GM21390 (cell line): Measurements from ENCODE around the gene MRPL23.
"Not testable (repeated sequence)": the region's sequence is repeated elsewhere in the genome, so short reads cannot be mapped to it uniquely, and the experiment has no call there.

Experiments
- ATAC-seq: cut with Tn5 transposase; IDR thresholded peaks from one replicate; pipeline ENCODE4 v1.9.1; 2021; ENCODE audit not compliant: unreplicated experiment

The MRPL23 gene

DNA sequence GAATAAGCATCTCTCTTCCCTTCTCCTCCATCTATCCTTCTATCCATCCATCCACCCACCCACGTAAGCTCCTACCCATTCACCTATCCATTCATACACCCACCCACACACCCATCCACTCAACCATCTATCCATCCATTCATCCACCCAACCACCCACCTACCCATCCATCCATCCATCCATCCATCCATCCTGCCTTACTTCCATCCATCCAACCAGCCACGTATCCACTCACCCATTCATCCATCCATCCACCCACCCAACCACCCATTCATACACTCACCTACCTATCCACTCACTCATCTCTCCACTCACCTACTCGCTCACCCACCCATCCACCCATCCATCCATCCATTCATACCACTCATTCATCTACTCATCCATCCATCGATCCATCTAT is 14.5 kb upstream of the MRPL23 start:
- ATAC-seq: no peak

DNA sequence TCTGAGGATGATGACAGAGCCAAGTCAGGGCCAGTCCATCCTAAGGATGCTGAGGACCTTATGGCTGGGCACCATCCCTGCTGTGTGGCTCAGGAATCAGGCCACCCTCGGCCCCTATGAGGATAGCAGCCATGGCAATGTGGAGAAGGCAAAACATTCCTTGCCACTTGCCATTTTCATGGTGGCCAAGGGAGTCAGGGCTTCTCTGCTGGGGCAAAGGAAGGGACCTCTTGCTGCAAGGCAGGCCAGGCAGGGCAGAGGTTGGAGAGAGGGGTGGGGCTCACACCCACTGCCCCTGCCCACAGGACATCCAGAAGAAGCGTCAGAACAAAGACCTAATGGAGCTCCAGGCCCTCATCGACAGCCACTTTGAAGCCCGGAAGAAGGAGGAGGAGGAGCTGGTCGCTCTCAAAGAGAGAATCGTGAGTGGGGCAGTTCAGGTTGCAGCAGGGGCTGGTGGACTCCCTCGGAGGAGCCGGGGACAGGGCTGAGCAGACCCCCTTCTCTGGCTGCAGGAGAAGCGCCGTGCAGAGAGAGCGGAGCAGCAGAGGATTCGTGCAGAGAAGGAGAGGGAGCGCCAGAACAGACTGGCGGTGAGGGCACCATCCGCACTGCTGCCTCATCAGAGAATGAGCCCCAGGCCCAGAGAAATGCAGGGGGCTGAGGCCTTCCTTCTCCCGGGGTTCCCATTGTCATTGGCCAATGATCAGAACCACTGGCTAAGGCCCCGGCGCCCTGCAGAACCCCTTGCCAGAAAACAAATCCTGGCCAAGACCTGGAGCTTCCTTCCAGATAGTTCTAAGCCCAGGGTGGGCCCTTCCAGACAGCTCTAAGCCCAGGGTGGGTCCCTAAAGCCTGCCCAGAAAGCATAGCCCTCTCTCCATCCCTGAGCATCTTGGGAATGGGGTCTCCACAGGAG is 13.5 kb upstream of the MRPL23 start:
- ATAC-seq: no peak

DNA sequence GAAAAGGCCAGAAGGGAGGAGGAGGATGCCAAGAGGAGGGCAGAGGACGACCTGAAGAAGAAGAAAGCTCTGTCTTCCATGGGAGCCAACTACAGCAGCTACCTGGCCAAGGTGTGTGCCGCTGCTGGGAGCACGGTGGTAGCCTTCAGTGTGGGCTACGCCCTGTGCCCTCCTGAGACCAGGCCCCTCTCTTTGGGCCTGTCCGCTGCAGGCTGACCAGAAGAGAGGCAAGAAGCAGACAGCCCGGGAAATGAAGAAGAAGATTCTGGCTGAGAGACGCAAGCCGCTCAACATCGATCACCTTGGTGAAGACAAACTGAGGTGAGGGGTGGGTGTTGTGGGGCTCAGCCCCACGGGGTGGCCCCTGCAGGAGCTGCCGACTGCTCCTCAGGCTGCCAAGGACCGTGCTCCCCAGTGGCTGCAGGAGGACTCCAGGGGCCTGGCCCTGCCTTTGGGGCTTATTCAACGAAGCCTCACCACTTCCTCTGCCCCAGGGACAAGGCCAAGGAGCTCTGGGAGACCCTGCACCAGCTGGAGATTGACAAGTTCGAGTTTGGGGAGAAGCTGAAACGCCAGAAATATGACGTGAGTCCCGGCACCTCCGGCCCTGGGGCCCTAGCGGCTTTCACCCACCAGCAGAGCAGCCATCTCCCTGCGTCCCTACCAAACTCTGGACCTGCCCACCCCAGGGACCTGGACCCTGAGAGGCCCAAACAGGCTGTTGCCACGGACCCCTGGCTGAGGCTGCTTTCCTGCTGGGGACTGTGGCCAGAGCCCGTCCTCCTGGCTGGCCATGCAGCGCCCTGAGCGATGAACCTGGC is 12.6 kb upstream of the MRPL23 start:
- no peak for ATAC-seq

DNA sequence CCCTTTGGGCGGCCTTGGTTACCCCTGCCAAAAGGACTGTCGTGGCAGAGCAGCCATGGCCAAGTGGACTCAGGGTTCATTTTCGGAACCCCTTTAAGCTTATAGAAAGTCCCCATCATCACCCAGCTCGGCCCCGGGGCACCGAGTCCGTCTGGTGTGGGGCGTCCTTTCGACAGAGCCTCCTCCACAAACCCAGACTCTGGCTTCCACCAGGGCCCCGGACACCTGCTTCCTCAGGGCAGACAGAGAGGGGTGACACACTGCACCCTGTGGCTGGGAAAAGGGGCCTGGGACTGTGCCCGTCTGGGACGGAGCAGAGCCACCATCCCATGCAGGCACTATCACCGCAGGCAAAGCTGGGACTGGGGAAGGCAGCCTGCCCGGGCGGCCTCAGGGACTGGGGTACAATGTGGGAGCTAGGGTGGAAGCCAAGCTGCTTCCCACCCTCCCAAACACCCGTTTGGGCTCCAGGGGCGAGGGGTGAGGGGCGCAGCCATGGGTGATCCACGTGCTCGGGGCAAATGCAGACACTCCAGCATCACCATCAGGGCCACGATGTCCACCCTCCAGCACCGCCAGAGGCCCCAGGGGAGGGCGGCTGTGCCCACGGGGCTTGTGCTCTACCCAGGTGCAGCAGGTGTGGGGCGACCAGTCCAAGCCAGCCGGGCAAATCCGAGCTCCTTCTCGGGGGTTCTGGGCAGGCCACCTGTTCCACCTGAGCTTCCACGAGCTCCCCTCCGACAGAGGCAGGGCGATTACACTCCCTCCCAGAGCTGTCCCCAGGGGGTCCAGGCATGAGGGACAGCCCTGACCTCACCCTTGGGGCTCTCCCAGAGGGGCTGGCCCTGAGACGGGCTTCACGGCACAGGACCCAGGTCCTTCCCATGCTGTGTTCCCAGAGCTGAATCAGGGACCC is 11.7 kb upstream of the MRPL23 start:
- ATAC-seq: no peak

DNA sequence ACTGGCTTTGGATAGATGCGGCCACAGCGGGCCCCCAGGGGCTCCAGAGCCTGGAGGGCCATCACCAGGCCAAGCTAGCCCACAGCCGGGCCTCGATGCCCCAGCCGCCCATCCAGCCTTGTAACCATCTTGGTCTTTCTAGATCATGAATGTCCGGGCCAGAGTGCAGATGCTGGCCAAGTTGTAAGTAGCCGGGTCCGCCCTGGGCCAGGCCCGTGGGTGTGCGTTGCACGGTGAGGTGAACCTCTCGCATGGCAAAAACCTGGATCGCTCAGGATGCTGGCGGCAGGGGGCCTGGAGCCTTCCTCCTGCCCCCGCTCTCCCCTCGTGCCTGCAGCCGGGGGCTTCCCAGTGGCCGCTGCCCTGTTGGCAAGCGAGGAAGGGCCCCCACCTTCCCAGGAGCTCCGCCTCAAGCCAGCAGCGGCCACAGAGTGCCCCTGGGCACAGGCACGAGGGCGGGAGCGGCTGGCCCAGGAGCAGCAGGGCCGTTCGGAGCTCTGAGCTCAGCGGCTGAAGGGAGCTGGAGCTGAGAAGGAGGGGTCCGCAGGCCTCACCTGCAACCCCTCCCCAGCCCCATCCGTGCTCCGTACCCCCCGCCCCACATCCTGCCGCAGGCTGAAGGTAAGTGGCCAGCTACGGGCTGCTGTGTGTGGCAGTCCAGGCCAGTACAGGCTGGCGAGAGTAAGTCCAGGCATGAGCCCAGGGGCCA is 10.9 kb upstream of the MRPL23 start:
- ATAC-seq: no peak

DNA sequence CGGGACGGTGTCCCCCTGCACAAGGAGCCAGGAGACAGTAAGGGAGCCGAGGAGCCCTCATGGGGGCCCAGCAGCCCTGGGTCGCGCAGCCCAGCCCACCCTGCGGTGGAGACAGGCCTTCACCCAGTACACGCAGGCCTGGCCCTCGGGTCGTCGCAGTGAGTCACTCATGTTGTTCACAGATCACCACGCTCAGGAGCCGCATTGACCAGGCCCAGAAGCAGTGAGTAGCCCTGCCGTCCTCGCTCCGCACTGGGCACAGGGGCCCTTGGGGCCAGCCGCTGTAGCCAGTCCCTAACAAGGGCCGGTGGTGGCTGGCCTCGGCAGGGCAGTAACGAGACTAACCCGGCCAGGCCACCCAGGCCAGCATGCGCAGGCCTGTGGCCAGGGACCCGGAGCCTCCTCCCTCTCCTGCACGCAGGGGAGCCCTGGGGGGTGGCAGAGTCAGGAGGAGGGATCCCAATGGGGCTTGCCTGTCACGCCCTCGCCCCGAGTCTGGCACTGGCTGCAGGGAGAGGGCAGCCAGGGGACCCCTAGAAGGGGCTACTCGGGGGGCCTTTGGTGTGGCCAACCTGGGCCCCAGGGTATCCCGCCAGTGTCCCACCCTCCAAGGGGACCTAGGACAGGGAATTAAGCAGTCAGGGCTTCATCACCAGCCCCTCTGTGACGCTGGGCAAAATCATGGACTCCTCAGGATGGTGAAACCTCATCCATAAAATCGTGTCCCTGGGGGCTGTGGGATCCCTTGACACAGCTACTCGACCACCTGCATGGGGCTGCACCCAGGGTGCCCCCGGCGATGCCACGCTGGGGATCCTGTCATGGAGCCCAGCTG is 10.1 kb upstream of the MRPL23 start:
- ATAC-seq: no peak

DNA sequence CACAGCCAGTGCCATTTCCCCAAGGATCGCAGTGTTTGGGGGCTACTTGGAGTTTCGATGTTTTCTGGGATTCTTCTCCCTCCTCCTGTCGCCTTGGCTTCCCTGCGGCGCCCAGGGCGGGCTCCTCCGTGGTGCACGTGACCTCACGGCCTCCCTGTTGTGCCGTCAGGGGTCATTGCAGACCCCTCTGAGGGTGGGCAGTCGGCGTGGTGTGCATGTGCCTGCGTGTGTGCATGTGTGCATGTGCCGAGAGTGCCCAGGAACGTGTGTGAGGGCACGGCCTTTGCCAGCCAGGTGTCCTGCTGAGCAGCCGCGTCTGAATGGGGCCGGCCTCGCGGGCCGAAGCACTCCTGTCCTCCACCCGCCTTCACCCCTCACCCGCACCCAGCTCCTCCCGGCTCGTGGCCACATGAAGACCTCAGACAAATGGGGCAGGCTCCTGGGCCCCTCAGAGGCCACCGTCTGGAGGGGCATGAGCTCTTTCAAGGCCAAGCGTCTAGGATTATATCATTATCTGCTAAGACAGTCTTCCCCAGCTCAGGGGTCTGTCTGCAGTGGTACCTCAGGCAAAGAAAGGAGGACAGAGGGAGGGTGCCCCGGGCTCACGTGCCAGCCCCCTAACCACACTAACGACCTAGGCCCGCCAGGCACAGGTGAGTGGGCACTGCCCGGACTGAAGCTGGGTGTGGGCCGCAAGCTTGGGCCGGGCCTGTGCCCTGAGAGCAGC is 9.4 kb upstream of the MRPL23 start:
- ATAC-seq: no peak

DNA sequence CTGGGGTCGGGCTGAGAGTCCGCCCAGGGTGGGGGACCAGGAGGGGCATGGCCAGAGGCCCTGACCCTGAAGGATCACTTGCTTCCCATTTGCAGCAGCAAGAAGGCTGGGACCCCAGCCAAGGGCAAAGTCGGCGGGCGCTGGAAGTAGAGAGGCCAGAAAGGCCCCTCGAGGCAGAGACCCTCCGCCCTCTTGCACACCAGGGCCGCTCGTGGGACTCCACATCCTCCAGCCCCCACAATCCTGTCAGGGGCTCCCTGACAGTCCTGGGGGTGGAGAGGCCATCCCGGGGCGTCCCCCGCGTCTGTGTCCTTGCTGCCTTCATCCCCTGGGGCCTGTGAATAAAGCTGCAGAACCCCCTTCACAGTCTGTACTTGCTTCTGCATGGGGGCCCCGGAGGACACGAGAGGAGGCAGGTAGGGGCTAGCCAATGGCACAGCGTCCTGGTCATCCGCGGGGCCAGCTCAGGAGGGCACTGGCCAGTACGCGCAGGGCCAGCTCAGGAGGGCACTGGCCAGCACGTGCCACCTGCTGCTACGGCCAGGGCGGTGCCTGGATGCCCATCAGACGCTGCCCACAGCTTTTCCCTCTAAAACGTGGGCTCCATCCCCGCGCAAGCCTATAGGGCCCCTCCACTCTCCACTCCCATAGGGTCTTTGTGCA is 8.7 kb upstream of the MRPL23 start:
- ATAC-seq: no peak

DNA sequence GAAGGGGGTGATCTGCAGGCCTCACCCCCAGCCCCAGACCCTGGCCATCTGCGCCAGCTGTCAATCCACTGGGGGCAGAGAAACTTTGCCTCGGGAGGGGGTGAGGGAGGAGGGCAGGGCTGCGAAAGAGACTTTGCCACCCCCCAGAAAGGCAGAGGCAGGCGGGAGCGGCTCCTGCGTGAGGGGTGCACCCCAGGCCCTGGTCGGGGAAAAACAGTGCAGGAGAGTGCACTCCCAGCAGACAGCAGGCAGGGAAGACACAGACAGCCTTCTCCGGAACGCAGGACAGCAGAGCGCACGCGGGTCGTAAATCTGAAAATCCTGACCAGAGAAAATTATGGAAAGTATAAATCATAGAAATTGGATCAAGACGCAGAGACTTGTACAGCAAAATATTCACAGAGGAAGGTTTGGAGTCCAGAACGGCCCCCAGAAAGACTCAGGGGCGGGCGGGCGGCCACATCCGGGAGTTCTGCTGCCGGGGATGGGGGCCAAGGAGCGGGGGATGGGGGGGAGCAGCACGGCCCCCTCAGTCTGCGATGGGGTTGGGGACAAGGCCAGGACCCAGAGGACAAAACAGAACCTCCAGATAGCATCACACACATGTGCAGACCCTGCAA is 8.0 kb upstream of the MRPL23 start:
- ATAC-seq: no peak

DNA sequence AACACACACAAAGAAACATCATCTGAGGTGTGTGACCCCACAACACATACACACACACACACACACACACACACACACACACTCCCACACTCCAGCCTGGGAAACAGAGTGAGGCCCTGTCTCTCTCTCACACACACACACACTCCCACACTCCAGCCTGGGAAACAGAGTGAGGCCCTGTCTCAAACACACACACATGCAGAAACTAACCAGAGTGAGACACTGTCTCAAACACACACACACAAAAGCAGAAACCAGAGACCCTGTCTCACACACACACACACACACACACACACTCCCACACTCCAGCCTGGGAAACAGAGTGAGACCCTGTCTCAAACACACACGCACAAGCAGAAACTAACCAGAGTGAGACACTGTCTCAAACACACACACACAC is 7.3 kb upstream of the MRPL23 start:
- ATAC-seq: not testable (repeated sequence)

DNA sequence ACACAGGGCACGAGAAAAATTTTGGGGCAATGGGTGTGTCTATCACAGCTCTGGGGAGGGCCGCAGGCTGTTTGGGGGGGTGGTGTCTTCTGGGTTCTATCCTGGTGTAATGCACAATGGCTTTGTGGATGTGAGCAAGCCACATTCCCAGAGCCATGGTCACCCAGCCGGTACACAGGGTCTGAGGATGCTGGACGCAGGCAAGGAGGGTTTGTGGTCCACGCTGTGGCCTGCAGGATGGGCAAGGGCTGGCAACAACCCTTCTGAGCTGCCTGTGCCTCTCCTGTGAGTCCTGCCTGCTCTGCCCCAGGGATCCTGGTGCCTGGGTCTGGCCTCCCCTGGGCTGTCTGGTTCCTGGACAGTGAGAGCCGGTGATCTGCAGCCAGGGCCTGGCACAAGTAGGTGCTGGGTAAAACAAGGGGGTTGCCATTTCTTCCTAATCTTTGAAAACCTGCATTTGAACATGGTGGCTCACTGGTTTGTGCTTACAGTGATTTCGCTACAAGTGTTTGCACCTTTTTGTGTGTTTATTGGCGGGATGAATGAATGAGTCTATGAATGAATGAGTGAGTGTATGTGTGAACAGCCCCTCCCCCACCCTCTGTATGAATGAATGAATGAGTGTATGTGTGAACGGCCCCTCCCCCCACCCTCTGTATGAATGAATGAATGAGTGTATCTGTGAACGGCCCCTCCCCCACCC is 4.4 kb upstream of the MRPL23 start:
- no peak for ATAC-seq

DNA sequence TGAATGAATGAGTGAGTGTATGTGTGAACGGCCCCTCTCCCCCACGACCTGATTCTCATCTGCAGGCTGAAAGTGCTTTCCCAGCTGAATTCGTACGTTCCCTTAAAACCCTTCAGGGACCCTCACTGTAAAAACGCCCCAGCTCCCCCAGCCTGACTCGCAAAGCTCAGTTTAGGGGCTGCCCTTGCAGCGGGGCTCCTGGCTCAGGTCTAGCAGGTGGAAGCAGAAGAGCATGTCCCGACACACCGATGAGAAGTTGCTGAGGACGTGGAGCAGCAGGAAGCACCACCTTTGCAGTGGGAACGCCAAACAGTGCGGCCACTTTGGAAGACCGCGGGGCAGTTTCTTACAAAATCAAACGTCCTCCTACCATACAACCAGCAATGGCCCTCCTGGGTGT is 3.6 kb upstream of the MRPL23 start:
- no peak for ATAC-seq

DNA sequence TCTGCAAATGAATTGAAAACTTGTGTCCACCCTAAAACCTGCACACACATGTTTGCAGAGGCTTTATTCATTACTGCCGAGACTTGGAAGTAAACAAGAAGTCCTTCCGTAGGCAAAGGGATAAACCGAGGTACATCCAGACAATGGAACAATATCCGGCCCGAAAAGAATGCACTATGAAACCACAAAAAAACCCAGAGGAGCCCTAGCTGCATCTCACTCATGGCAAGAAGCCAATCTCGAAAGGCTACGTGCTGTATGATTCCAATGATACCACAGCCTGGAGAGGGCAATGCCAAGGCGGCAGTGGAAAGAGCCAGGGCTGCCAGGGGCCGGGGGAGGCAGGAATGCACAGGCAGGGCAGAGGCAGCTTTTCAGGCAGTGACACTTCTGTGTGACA is 3.2 kb upstream of the MRPL23 start:
- no peak for ATAC-seq

DNA sequence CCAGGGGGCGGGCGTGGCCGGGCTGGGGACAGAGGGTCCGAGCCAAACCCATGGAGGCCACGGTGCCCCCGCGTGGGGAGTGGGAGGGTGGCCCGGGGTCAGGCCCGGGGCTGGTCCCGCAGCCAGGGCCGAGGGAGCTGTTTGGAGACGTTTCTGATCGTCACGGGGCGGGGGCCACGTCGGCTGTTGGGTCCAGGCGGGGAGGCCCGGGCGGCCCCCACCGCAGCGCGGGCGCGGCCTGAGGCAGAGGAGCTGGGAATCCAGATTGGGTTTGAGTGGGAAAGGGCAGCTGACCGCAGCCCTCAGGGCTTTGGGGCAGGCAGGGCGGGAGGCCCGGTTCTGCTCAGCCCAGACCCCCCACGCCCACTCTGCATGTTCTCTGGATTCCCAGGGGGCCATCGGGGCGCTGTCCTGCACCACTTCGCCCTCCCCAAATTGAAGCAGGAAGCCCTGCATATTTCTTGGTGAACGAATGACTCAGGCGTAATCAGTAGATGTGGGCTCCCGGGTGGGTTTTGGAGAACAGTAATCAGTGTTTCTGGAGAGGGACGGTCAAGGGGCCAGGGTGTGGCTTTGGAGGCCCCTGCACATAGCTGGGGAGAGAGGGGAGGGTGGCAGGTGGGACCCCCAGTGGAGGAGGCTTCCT is 583 bp downstream of the MRPL23 start:
- peak; percentile 23 for ATAC-seq

DNA sequence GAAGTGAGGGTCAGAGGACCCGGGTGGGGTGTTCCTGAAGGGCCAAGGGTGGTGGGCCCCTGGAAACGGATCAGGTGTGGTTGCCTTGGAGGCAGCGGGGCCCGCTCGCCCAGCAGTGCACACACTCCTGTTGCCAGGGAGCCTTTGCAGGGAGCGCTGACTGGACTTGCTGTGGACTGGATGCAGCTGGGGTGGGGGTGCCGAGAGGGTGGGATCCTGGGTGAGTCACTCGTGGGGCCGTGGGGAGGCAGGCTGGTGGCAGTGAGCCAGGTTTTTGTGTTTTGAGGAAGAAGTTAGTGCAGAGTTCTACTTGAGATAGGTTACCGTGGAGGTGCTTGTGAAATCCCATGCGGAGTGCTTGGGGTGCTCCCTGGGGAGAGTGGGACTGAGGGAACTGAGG is 1.3 kb downstream of the MRPL23 start:
- no peak for ATAC-seq

DNA sequence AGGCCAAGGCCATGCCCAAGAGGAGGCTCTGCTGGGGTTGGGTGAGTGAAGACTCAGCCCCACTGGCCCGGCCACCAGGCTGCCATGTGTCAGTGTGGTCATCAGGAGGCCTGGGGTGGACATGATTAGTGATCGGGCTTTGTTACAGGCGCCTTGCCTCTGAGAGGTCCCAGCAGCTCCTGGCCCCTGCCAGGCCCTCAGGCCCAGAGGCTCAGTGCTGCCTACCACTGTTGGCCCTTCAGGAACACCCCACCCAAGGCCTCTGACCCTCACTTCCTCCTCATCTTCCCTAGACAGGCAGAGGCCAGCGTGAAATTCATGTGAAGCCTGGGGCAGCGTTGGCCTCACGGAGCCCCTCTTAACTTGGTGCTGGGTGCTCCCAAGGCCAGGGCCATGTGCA is 2.2 kb downstream of the MRPL23 start:
- ATAC-seq: no peak

DNA sequence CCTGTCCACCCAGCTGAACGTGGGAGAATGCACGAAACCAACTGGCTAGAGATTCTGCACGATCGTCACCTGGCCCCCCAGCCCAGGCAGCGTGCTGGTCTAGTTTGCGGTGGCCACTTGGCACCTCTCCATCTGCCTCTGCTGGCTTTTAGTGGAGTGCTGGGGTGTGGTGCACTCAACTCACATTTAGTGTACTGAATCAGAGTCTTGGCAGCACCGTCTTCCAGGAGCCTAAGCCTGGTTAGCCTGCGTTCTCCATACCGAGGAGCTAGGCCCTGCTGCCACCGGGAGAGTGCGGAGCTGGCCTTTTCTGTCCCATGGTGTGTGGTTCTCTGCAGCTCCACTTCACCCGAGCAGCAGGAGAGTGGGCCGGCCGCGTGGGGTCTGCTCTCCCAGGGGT is 2.8 kb downstream of the MRPL23 start:
- ATAC-seq: no peak
